ENCODE results near the gene SPACA9.

GRCh38 chr9:132866898-132867297, 11.8 kb upstream of the SPACA9 start:
- TF ChIP-seq POLR2A (IDR thresholded peaks at IDR 0.05; ENCODE audit: extremely low read depth, insufficient read length) (no peak), CTCF (IDR thresholded peaks at IDR 0.05; ENCODE audit: low read depth, low read length) (no peak)
